CD8-positive, alpha-beta memory T cell (primary cell): ENCODE measurements around the gene RNF186. TPM values are rescaled to one million over a fixed set of nuclear protein-coding genes. Genes with fewer than 3 reads are reported as not detected.
"Not testable (repeated sequence)": the region's sequence is repeated elsewhere in the genome, so short reads cannot be mapped to it uniquely, and the experiment has no call there.

Experiments
- CTCF ChIA-PET: fragments of 350-600 bp; sonication (Branson Sonifier 250); formaldehyde crosslinking; loops from one replicate; lab custom pipeline; 2021; ENCODE audit warnings: antibody characterized with exemption; lab: Charles Lee
- POLR2A ChIA-PET: fragments of 350-600 bp; sonication (Branson Sonifier 250); formaldehyde crosslinking; loops from one replicate; lab custom pipeline; 2021; ENCODE audit warnings: antibody characterized with exemption; lab: Charles Lee
- DNase-seq, 5 donors: peaks; one replicate each; pipeline versions ENCODE4 v3.0.0 to v3.0.0-alpha.2; 2020 to 2022; ENCODE audit warnings: mixed read lengths in 1 of 5
- H3K27ac ChIP-seq: one replicate; pipeline ENCODE4 v1.7.0; 2013; ENCODE audit warnings: low read depth, mild to moderate bottlenecking, low read length, moderate library complexity
- H3K27me3 ChIP-seq: 2 replicates; pipeline ENCODE4 v1.7.0; 2013; ENCODE audit warnings: low read length, mild to moderate bottlenecking; ENCODE audit not compliant: insufficient read depth, poor library complexity, severe bottlenecking
- H3K36me3 ChIP-seq: 2 replicates; pipeline ENCODE4 v1.7.0; 2013; ENCODE audit warnings: mild to moderate bottlenecking, low read length, moderate library complexity; ENCODE audit not compliant: insufficient read depth
- H3K4me1 ChIP-seq: 2 replicates; pipeline ENCODE4 v1.7.0; 2013; ENCODE audit warnings: mild to moderate bottlenecking, low read length, moderate library complexity; ENCODE audit not compliant: insufficient read depth
- H3K4me3 ChIP-seq: 2 replicates; pipeline ENCODE4 v1.7.0; 2013; ENCODE audit warnings: mild to moderate bottlenecking, low read length
- H3K9me3 ChIP-seq: 2 replicates; pipeline ENCODE4 v1.7.0; 2013; ENCODE audit warnings: mild to moderate bottlenecking, low read length
- H3K27ac Mint-ChIP-seq, 8 donors: one replicate each; pipeline ENCODE4 v1.8.0; 2020 to 2021; ENCODE audit warnings: mixed read lengths in 8 of 8, mild to moderate bottlenecking in 6 of 8, inconsistent platforms in 3 of 8, moderate library complexity in 3 of 8
- H3K27me3 Mint-ChIP-seq, 2 donors: one replicate each; pipeline ENCODE4 v1.8.0; 2020 to 2021; ENCODE audit warnings: mixed read lengths in 2 of 2, mild to moderate bottlenecking in 1 of 2, moderate library complexity in 1 of 2
- H3K36me3 Mint-ChIP-seq, 3 donors: one replicate each; pipeline ENCODE4 v1.8.0; 2020 to 2021; ENCODE audit warnings: mixed read lengths in 3 of 3, inconsistent platforms in 1 of 3, mild to moderate bottlenecking in 1 of 3
- H3K4me1 Mint-ChIP-seq, 3 donors: one replicate each; pipeline ENCODE4 v1.8.0; 2020 to 2021; ENCODE audit warnings: mixed read lengths in 3 of 3, inconsistent platforms in 1 of 3, mild to moderate bottlenecking in 1 of 3
- H3K4me3 Mint-ChIP-seq, 7 donors: one replicate each; pipeline ENCODE4 v1.8.0; 2020 to 2021; ENCODE audit warnings: mixed read lengths in 7 of 7, mild to moderate bottlenecking in 6 of 7, moderate library complexity in 4 of 7, inconsistent platforms in 2 of 7
- H3K9me3 Mint-ChIP-seq, 5 donors: one replicate each; pipeline ENCODE4 v1.8.0; 2020 to 2022; ENCODE audit warnings: mixed read lengths in 5 of 5, mild to moderate bottlenecking in 3 of 5, moderate library complexity in 2 of 5, inconsistent platforms in 1 of 5
- polyA plus RNA-seq: library from polyadenylated mRNA; unstranded; fragments of 300-500 nt; fragmentation: Illumina TruSeq; gene quantifications from one replicate; pipeline ENCODE4 v1.2.3, GENCODE V29; 2021
- total RNA-seq, 2 experiments: library from RNA; stranded (reverse); gene quantifications; one replicate each; pipeline ENCODE4 v1.2.3, GENCODE V29; 2021

RNF186 gene
- total and polyA plus RNA-seq, 3 experiments from 2014 or later: not detected

- POLR2A ChIA-PET, CTCF ChIA-PET: not testable (repeated sequence)
These were observed 24.8 kb downstream of the RNF186 start for GRCh38 chr1:19790061-19790975.

GRCh38 chr1:19786988-19787423 is 28.1 kb downstream of the RNF186 start:
- ChIA-PET CTCF (no interaction called here), POLR2A (no interaction called here)
- Histone ChIP-seq H3K9me3 (no peaks in the 10 kb centered on the region), H3K36me3 (peaks cover 9% of the 10 kb centered on the region), H3K27me3 (no peaks in the 10 kb centered on the region), H3K4me3 (no peak overlapping the region), H3K4me1 (no peaks in the 10 kb centered on the region), H3K27ac (no peak overlapping the region)
- Mint-ChIP-seq H3K4me1 (peaks cover 14 to 16% (median 15%) of the 10 kb centered on the region in 3 donors), H3K27me3 (no peaks in the 10 kb centered on the region), H3K9me3 (no peaks in the 10 kb centered on the region), H3K27ac (no peak overlapping the region), H3K36me3 (peaks cover 8 to 71% (median 21%) of the 10 kb centered on the region in 3 donors), H3K4me3 (no peak overlapping the region)
- no peak for DNase-seq

More at GRCh38 chr1:19790061-19790975, 24.8 kb downstream of the RNF186 start:
- DNase-seq, H3K27me3 ChIP-seq, H3K27me3 Mint-ChIP-seq, H3K9me3 Mint-ChIP-seq, H3K9me3 ChIP-seq, H3K36me3 ChIP-seq, H3K4me1 ChIP-seq, H3K4me3 ChIP-seq, H3K27ac ChIP-seq: not testable (repeated sequence)
- Mint-ChIP-seq H3K27ac (peak overlapping the region in 7 of 8 donors; percentile 2 to 78 (median 36)), H3K4me1 (peaks cover 28 to 39% (median 29%) of the 10 kb centered on the region in 3 donors), H3K36me3 (peaks cover 4 to 65% (median 21%) of the 10 kb centered on the region in 3 donors), H3K4me3 (peak overlapping the region in 2 of 7 donors; percentile 17 to 37)

DNA sequence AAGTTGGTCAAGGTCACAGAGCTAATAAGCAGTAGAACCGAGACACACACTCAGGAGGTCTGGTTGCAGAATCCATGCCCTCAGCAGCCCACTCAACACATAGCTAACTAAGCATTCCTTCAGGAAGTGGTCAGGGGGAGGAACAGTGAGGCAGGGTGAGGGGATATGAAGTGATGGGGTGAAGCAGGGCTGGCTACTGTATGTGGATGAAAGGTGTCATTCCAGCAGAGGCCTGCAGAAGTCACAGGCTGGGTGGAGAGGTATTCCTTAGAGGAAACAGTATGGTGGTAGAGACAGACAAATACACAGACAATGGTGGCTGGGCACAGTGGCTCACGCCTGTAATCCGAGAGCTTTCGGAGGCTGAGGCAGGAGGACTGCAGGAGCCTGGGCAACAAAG is 29.4 kb downstream of the RNF186 start:
- no peaks in the 10 kb centered on the region for H3K27me3 Mint-ChIP-seq
- H3K9me3 ChIP-seq: no peaks in the 10 kb centered on the region
- CTCF ChIA-PET: no interaction called here
- peaks cover 8 to 11% (median 9%) of the 10 kb centered on the region in 3 donors for H3K4me1 Mint-ChIP-seq
- no peak for DNase-seq
- no peak overlapping the region for H3K4me3 ChIP-seq
- H3K4me3 Mint-ChIP-seq: no peak overlapping the region
- peak overlapping the region in 2 of 8 donors; percentile 81 to 95 for H3K27ac Mint-ChIP-seq
- POLR2A ChIA-PET: no interaction called here
- no peaks in the 10 kb centered on the region for H3K9me3 Mint-ChIP-seq
- H3K27me3 ChIP-seq: no peaks in the 10 kb centered on the region
- H3K36me3 ChIP-seq: peaks cover 10% of the 10 kb centered on the region
- no peak overlapping the region for H3K27ac ChIP-seq
- H3K36me3 Mint-ChIP-seq: peaks cover 5 to 72% (median 21%) of the 10 kb centered on the region in 3 donors
- no peaks in the 10 kb centered on the region for H3K4me1 ChIP-seq

GRCh38 chr1:19780267-19780877 is 34.7 kb downstream of the RNF186 start:
- no peaks in the 10 kb centered on the region for H3K27me3 ChIP-seq
- CTCF ChIA-PET: no interaction called here
- no peak overlapping the region for H3K27ac Mint-ChIP-seq
- H3K4me3 Mint-ChIP-seq: no peak overlapping the region
- POLR2A ChIA-PET: no interaction called here
- DNase-seq: no peak
- peaks cover 16% of the 10 kb centered on the region for H3K36me3 ChIP-seq
- no peak overlapping the region for H3K4me3 ChIP-seq
- peaks cover 0 to 1% (median 0%) of the 10 kb centered on the region in 3 donors for H3K4me1 Mint-ChIP-seq
- H3K4me1 ChIP-seq: no peaks in the 10 kb centered on the region
- no peaks in the 10 kb centered on the region for H3K27me3 Mint-ChIP-seq
- H3K9me3 Mint-ChIP-seq: no peaks in the 10 kb centered on the region
- H3K36me3 Mint-ChIP-seq: peaks cover 25 to 77% (median 33%) of the 10 kb centered on the region in 3 donors
- H3K27ac ChIP-seq: no peak overlapping the region
- H3K9me3 ChIP-seq: no peaks in the 10 kb centered on the region

DNA sequence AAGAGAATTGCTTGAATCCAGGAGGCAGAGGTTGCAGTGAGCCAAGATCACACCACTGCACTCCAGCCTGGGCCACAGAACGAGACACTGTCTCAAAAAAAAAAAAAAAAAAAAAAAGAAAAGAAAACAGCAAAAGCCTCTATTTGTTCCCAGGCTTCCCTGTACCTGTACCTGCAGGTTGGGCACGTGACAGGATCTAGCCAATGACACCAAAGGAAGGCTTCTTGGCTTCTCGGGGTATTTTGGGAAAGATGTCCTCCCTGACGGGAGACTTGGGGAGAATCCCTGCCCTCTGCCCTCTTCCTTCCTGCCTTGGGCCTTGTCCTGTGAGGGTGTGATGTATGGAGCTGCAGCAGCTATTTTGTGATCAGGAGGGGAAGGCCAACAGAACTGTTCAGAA is 38.1 kb downstream of the RNF186 start:
- Mint-ChIP-seq H3K36me3 (peaks cover 19 to 76% (median 31%) of the 10 kb centered on the region in 3 donors), H3K9me3 (no peaks in the 10 kb centered on the region), H3K27me3 (no peaks in the 10 kb centered on the region), H3K27ac (no peak overlapping the region), H3K4me1 (peaks cover 0 to 1% (median 0%) of the 10 kb centered on the region in 3 donors), H3K4me3 (no peak overlapping the region)
- Histone ChIP-seq H3K4me3 (no peak overlapping the region), H3K27me3 (no peaks in the 10 kb centered on the region), H3K36me3 (peaks cover 19% of the 10 kb centered on the region), H3K9me3 (no peaks in the 10 kb centered on the region), H3K27ac (no peak overlapping the region), H3K4me1 (no peaks in the 10 kb centered on the region)
- no peak for DNase-seq
- CTCF ChIA-PET: no interaction called here
- POLR2A ChIA-PET: no interaction called here

DNA sequence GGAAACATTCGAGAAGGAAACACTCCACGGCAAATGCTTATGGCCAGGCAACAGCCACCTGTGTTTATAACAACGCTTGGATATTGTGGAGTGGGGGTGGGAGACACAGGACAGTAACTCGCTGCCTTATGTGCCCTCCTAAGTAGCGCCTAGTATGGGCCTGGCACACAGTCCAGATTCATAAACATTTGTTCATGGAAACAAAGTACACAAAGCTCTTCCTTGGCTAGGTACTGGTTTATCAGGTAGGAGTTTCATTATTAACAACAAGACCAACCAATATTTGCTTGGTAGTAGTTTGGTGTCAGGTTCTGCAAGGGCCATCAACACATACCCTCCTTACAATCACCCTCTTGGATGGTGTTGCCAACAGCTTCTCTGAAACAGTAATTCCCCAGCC is 38.8 kb downstream of the RNF186 start:
- H3K27ac ChIP-seq: no peak overlapping the region
- peaks cover 19% of the 10 kb centered on the region for H3K36me3 ChIP-seq
- H3K4me1 ChIP-seq: no peaks in the 10 kb centered on the region
- H3K9me3 Mint-ChIP-seq: no peaks in the 10 kb centered on the region
- H3K27me3 ChIP-seq: no peaks in the 10 kb centered on the region
- ChIA-PET CTCF (no interaction called here), POLR2A (no interaction called here)
- no peaks in the 10 kb centered on the region for H3K27me3 Mint-ChIP-seq
- no peak overlapping the region for H3K4me3 ChIP-seq
- H3K4me3 Mint-ChIP-seq: no peak overlapping the region
- H3K9me3 ChIP-seq: no peaks in the 10 kb centered on the region
- H3K27ac Mint-ChIP-seq: no peak overlapping the region
- peaks cover 19 to 77% (median 28%) of the 10 kb centered on the region in 3 donors for H3K36me3 Mint-ChIP-seq
- H3K4me1 Mint-ChIP-seq: peaks cover 0 to 1% (median 0%) of the 10 kb centered on the region in 3 donors
- no peak for DNase-seq

- DNase-seq: no peak
- peaks cover 20% of the 10 kb centered on the region for H3K36me3 ChIP-seq
- no peaks in the 10 kb centered on the region for H3K27me3 ChIP-seq
- no peak overlapping the region for H3K4me3 ChIP-seq
- Mint-ChIP-seq H3K27me3 (no peaks in the 10 kb centered on the region), H3K4me1 (peaks cover 0 to 1% (median 0%) of the 10 kb centered on the region in 3 donors), H3K27ac (no peak overlapping the region), H3K9me3 (no peaks in the 10 kb centered on the region), H3K4me3 (no peak overlapping the region), H3K36me3 (peaks cover 19 to 80% (median 26%) of the 10 kb centered on the region in 3 donors)
- ChIA-PET CTCF (no interaction called here), POLR2A (no interaction called here)
- H3K9me3 ChIP-seq: no peaks in the 10 kb centered on the region
- H3K4me1 ChIP-seq: no peaks in the 10 kb centered on the region
- H3K27ac ChIP-seq: no peak overlapping the region
These were observed 39.3 kb downstream of the RNF186 start for GRCh38 chr1:19775831-19776230.

DNA sequence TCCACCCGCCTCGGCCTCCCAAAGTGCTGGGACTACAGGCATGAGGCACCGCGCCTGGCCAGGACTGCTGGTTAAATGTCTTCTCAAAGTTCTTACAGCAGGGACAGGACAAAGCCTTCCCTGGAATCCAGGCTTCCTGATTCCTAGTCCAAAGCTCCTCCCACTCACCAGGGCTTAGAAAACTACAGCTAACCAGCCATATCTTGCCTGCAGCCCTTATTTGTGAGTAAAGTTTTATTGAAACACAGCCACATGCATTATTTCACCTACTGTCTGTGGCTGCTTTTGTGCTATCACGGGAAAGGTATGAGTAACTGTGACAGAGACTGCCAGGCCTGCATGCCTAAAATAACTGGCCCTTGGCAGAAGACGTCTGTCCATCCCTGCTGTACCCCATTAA is 39.8 kb downstream of the RNF186 start:
- ChIA-PET CTCF (no interaction called here), POLR2A (no interaction called here)
- Histone ChIP-seq H3K36me3 (peaks cover 18% of the 10 kb centered on the region), H3K4me3 (no peak overlapping the region), H3K27ac (no peak overlapping the region), H3K27me3 (no peaks in the 10 kb centered on the region), H3K4me1 (no peaks in the 10 kb centered on the region), H3K9me3 (no peaks in the 10 kb centered on the region)
- DNase-seq: no peak
- Mint-ChIP-seq H3K4me1 (no peaks in the 10 kb centered on the region), H3K36me3 (peaks cover 19 to 80% (median 25%) of the 10 kb centered on the region in 3 donors), H3K4me3 (no peak overlapping the region), H3K9me3 (no peaks in the 10 kb centered on the region), H3K27ac (no peak overlapping the region), H3K27me3 (no peaks in the 10 kb centered on the region)
